WERI-Rb-1 (cell line): ENCODE data around the gene CAMTA1.
A peak's percentile ranks its signal among the peaks of the same experiment; 100 is the strongest.

ENCODE experiments used
- DNase-seq: peaks from one replicate; pipeline ENCODE4 v3.0.0-alpha.2; 2020
- H3K27ac ChIP-seq: fragments of 250-450 bp; sonication (Bioruptor Pico); 2 replicates; pipeline ENCODE4 v1.5.1; 2020; ENCODE audit warnings: mild to moderate bottlenecking, moderate library complexity
- H3K27me3 ChIP-seq: fragments of 250-450 bp; sonication (Bioruptor Pico); 2 replicates; pipeline ENCODE4 v1.5.1; 2021; ENCODE audit warnings: mild to moderate bottlenecking, low read depth, moderate library complexity; ENCODE audit not compliant: insufficient read depth, severe bottlenecking
- H3K36me3 ChIP-seq: fragments of 250-450 bp; sonication (Bioruptor Pico); 2 replicates; pipeline ENCODE4 v1.5.1; 2020; ENCODE audit warnings: mild to moderate bottlenecking, moderate library complexity
- H3K4me3 ChIP-seq: 2 replicates; pipeline ENCODE4 v1.5.1; 2011; ENCODE audit warnings: low read depth, mild to moderate bottlenecking, control low read depth, low read length
- H3K9me3 ChIP-seq: fragments of 250-450 bp; sonication (Bioruptor Pico); 2 replicates; pipeline ENCODE4 v1.5.1; 2021; ENCODE audit warnings: mild to moderate bottlenecking, moderate library complexity; ENCODE audit not compliant: severe bottlenecking
- CTCF ChIP-seq: IDR thresholded peaks from 2 replicates; pipeline ENCODE4 v1.5.1; 2011; ENCODE audit warnings: low read depth, mild to moderate bottlenecking, control low read depth, inconsistent platforms, low read length

Gene CAMTA1

DNA sequence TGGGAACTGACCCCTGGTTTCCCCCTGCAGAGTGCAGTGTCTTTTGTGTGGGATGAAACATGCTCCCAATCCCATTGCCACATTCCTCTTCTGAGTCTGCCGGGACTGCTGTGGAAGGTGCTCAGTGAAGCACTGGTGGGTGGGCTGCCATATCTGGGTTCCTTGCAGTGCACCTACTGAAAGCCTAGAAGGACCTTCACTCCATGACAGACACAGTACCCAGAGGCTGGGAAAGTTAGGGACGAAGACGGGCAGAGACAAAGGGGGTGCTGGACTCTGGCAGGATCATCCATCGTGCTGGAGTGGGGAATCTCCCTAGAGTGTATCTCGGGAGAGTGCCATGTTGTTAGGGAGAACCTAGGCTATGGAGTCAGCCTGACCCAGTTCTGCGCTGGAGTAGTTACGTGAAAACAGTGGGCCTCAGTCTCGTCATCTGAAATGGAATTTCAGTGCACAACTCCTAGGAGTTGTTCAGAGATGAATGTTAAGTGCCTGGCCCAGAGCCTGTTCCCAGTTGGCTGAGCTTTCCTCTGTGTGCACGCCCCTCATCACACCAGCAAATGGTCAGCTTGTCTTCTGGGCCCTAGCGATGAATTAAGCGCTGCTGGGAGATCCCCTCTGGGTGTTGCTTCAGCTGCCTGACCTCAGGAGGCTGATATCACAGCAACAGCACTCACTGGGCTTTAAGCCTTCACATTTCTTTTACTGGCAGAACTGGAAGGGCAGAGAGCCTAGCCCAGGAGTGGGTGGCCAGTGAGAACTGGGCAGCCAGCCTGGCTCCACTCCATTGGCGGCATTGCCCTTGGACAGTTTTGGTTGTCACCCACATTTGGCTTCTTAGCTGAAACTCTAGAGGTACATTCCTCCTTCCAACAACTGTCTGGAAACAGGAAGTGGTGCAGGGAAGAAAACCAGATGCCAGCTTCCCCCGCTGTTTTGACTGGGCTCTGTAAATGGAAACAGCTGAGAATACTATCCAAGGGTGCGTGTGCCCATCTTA, 506.0 kb downstream of the CAMTA1 start:
- no peak for TF ChIP-seq CTCF
- H3K27me3 ChIP-seq, result no peaks in the 10 kb centered on the region
- no peaks in the 10 kb centered on the region for H3K9me3 ChIP-seq
- no peak for DNase-seq
- no peak overlapping the region for H3K4me3 ChIP-seq
- H3K36me3 ChIP-seq, result no peaks in the 10 kb centered on the region
- no peak overlapping the region for H3K27ac ChIP-seq

DNA sequence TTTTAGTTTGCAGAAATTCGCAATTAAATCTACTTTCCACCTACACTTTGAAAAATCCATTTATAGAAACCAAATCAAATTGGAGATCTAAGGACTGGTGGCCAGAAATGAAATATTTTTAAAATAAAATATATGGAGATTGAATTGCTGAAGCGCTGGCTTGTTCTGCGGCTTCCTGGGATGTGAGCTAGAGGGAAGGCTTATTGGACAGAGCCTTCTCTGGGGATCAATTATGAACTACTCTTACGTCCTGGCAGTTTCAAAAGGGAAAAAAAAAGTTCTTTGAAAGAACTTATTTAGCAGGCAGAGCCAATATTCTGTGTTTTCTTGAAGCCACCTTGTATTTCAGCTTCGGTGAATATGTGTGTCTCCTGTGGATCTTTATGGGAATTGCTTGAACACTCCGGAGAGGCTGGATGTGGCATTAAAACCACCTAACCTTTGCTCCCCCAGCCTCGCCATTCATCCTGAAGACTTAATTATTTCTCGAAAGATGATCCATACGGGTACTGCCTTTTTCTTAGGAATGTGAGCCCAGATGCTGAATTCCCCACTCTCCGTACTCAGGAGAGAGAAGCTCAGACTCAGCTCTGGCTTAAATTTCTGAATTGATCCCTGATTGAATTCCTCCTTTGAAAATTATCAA, 506.9 kb downstream of the CAMTA1 start:
- Histone ChIP-seq H3K9me3 (no peaks in the 10 kb centered on the region), H3K27me3 (no peaks in the 10 kb centered on the region), H3K36me3 (no peaks in the 10 kb centered on the region), H3K4me3 (no peak overlapping the region), H3K27ac (no peak overlapping the region)
- no peak for DNase-seq
- no peak for TF ChIP-seq CTCF

GRCh38 chr1:7292714-7293419, 507.6 kb downstream of the CAMTA1 start:
- Histone ChIP-seq H3K36me3 (no peaks in the 10 kb centered on the region), H3K4me3 (no peak overlapping the region), H3K27me3 (no peaks in the 10 kb centered on the region), H3K27ac (no peak overlapping the region), H3K9me3 (no peaks in the 10 kb centered on the region)
- no peak for DNase-seq
- TF ChIP-seq CTCF, result no peak

GRCh38 chr1:7293702-7294629, 508.7 kb downstream of the CAMTA1 start:
- no peak overlapping the region for H3K4me3 ChIP-seq
- no peak overlapping the region for H3K27ac ChIP-seq
- TF ChIP-seq CTCF, result no peak
- DNase-seq, result peak; percentile 31
- no peaks in the 10 kb centered on the region for H3K27me3 ChIP-seq
- H3K9me3 ChIP-seq, result no peaks in the 10 kb centered on the region
- H3K36me3 ChIP-seq, result no peaks in the 10 kb centered on the region

GRCh38 chr1:7294636-7295035, 509.4 kb downstream of the CAMTA1 start:
- Histone ChIP-seq H3K36me3 (no peaks in the 10 kb centered on the region), H3K27ac (no peak overlapping the region)
- no peak for TF ChIP-seq CTCF

More at GRCh38 chr1:7294636-7295035, 509.4 kb downstream of the CAMTA1 start:
- Histone ChIP-seq H3K9me3 (no peaks in the 10 kb centered on the region), H3K27me3 (no peaks in the 10 kb centered on the region), H3K4me3 (no peak overlapping the region)
- no peak for DNase-seq
